IMR-90 (cell line): Measurements from ENCODE around the gene PAWR. TPM values are rescaled to one million over a fixed set of nuclear protein-coding genes. Genes with fewer than 3 reads are reported as not detected.

ENCODE experiments used
- ATAC-seq: fragments of 200-7000 bp; cut with Tn5 transposase; 2 replicates; pipeline ENCODE4 v1.9.1; 2020; ENCODE audit warnings: low read depth, mild to moderate bottlenecking, moderate library complexity
- BruUV-seq: library from RNA; stranded (reverse); fragments of 400-500 nt; replicated peaks from 2 replicates; lab custom pipeline; 2021; lab: Mats Ljungman, UMichigan
- CTCF ChIA-PET: fragments of 300-600 bp; formaldehyde crosslinking; extraction: SDS; loops from one replicate; lab custom pipeline; 2021; ENCODE audit warnings: antibody characterized with exemption; lab: Yijun Ruan, JAX
- POLR2A ChIA-PET: fragments of 300-600 bp; sonication (Branson Sonifier 250); formaldehyde crosslinking; loops from one replicate; lab custom pipeline; 2022; ENCODE audit warnings: antibody characterized with exemption; ENCODE audit not compliant: unreplicated experiment; lab: Charles Lee
- DNase-seq: peaks from one replicate; pipeline ENCODE4 v3.0.0; 2013
- H2AFZ ChIP-seq: replicated peaks from 2 replicates; pipeline ENCODE3; 2013; ENCODE audit warnings: low read length, mild to moderate bottlenecking; ENCODE audit not compliant: poor library complexity
- H2AK5ac ChIP-seq: 2 replicates; pipeline ENCODE4 v1.6.1; 2013; ENCODE audit warnings: low read depth, low read length, inconsistent platforms
- H2AK9ac ChIP-seq: replicated peaks from 2 replicates; pipeline ENCODE3; 2013; ENCODE audit warnings: mild to moderate bottlenecking, low read depth, low read length, moderate library complexity; ENCODE audit not compliant: poor library complexity
- H2BK120ac ChIP-seq: 2 replicates; pipeline ENCODE4 v1.6.1; 2013; ENCODE audit warnings: low read depth, low read length, inconsistent platforms
- H2BK15ac ChIP-seq: 3 replicates; pipeline ENCODE4 v1.6.1; 2013; ENCODE audit warnings: low read depth, low read length, inconsistent platforms
- H2BK20ac ChIP-seq: 2 replicates; pipeline ENCODE4 v1.6.1; 2013; ENCODE audit warnings: low read depth, mild to moderate bottlenecking, inconsistent platforms, low read length, moderate library complexity
- H2BK5ac ChIP-seq: 2 replicates; pipeline ENCODE4 v1.6.1; 2013; ENCODE audit warnings: mild to moderate bottlenecking, low read depth, low read length, inconsistent platforms; ENCODE audit not compliant: poor library complexity, severe bottlenecking
- H3K14ac ChIP-seq: replicated peaks from 2 replicates; pipeline ENCODE4 v1.6.1; 2013; ENCODE audit warnings: low read depth, low read length, inconsistent platforms
- H3K18ac ChIP-seq: 2 replicates; pipeline ENCODE4 v1.6.1; 2013; ENCODE audit warnings: low read depth, low read length, control low read depth
- H3K23ac ChIP-seq: 2 replicates; pipeline ENCODE4 v1.6.1; 2013; ENCODE audit warnings: low read depth, low read length, inconsistent platforms
- H3K27ac ChIP-seq: 2 replicates; pipeline ENCODE4 v1.5.1; 2013; ENCODE audit warnings: mild to moderate bottlenecking, control low read depth, low read length; ENCODE audit not compliant: insufficient read depth
- H3K27me3 ChIP-seq: 2 replicates; pipeline ENCODE4 v1.6.1; 2013; ENCODE audit warnings: low read length; ENCODE audit not compliant: control insufficient read depth, insufficient read depth
- H3K36me3 ChIP-seq: 2 replicates; pipeline ENCODE4 v1.6.1; 2013; ENCODE audit warnings: low read length, mixed read lengths; ENCODE audit not compliant: control insufficient read depth, insufficient read depth
- H3K4ac ChIP-seq: 2 replicates; pipeline ENCODE4 v1.6.1; 2013; ENCODE audit warnings: low read depth, low read length, inconsistent platforms
- H3K4me1 ChIP-seq: 2 replicates; pipeline ENCODE4 v1.6.1; 2013; ENCODE audit warnings: low read length, mixed read lengths; ENCODE audit not compliant: control insufficient read depth, insufficient read depth
- H3K4me2 ChIP-seq: 2 replicates; pipeline ENCODE4 v1.6.1; 2013; ENCODE audit warnings: low read depth, mild to moderate bottlenecking, control low read depth, low read length, moderate library complexity
- H3K4me3 ChIP-seq: 2 replicates; pipeline ENCODE4 v1.5.1; 2013; ENCODE audit warnings: low read depth, mild to moderate bottlenecking, control low read depth, low read length, moderate library complexity; ENCODE audit not compliant: insufficient read depth
- H3K56ac ChIP-seq: 2 replicates; pipeline ENCODE4 v1.6.1; 2013; ENCODE audit warnings: low read length, inconsistent platforms; ENCODE audit not compliant: insufficient read depth; ENCODE audit errors: extremely low read depth
- H3K79me1 ChIP-seq, 2 experiments: 2 replicates each; pipeline ENCODE4 v1.6.1; 2013; ENCODE audit warnings: low read length in 2 of 2, inconsistent platforms in 1 of 2, low read depth in 1 of 2
- H3K9ac ChIP-seq: 2 replicates; pipeline ENCODE4 v1.6.1; 2013; ENCODE audit warnings: low read depth, low read length, control low read depth
- H3K9me1 ChIP-seq: 2 replicates; pipeline ENCODE4 v1.6.1; 2013; ENCODE audit warnings: low read length, inconsistent platforms; ENCODE audit not compliant: insufficient read depth
- H3K9me3 ChIP-seq: 2 replicates; pipeline ENCODE4 v1.6.1; 2013; ENCODE audit warnings: low read length; ENCODE audit not compliant: control insufficient read depth, insufficient read depth
- H4K20me1 ChIP-seq: 2 replicates; pipeline ENCODE4 v1.6.1; 2013; ENCODE audit warnings: low read length, inconsistent platforms; ENCODE audit not compliant: insufficient read depth
- H4K5ac ChIP-seq: 2 replicates; pipeline ENCODE4 v1.6.1; 2013; ENCODE audit warnings: mild to moderate bottlenecking, low read depth, low read length, control low read depth
- H4K8ac ChIP-seq, 2 experiments: 2 replicates each; pipeline ENCODE4 v1.6.1; 2013; ENCODE audit warnings: low read depth in 2 of 2, low read length in 2 of 2, control low read depth in 1 of 2, inconsistent platforms in 1 of 2
- H4K91ac ChIP-seq: 2 replicates; pipeline ENCODE4 v1.6.1; 2013; ENCODE audit warnings: low read depth, low read length, inconsistent platforms; ENCODE audit not compliant: insufficient read depth
- CEBPB ChIP-seq: IDR thresholded peaks from 2 replicates; pipeline ENCODE4 v1.6.1; 2012; ENCODE audit warnings: low read depth, low read length, improper control_type of control experiment
- CHD1 ChIP-seq: IDR thresholded peaks from 2 replicates; pipeline ENCODE4 v1.6.1; 2012; ENCODE audit warnings: low read depth, low read length, improper control_type of control experiment
- FOS ChIP-seq: fragments of 150-350 bp; IDR thresholded peaks from 2 replicates; pipeline ENCODE4 v1.6.1; 2016; ENCODE audit warnings: low read depth, low read length
- WGBS, 2 experiments: methylation state at CpG; one replicate each; pipeline versions ENCODE4 v1.1.5 to v1.1.7; 2013; ENCODE audit warnings: missing lambda C conversion rate in 2 of 2; ENCODE audit not compliant: insufficient read length in 1 of 2; ENCODE audit errors: extremely low coverage in 2 of 2; 5-methylcytosine and 5-hydroxymethylcytosine counted together
- dilution Hi-C: fragments of 300-500 bp; cut with HindIII; formaldehyde crosslinking; loops from one replicate; pipeline ENCODE4 v1.14.3; 2018; ENCODE audit warnings: low sequenced_read_pairs; ENCODE audit not compliant: unreplicated experiment
- in situ Hi-C: fragments of 300-500 bp; cut with MboI; formaldehyde crosslinking; loops from 3 replicates; pipeline ENCODE4 v1.14.3; 2019; ENCODE audit warnings: low sequenced_read_pairs, inconsistent platforms, mixed read lengths
- intact Hi-C: fragments of 100-400 bp; cut with micrococcal nuclease; formaldehyde crosslinking; loops from 2 replicates; pipeline ENCODE4 v1.10.0; 2022
- polyA plus RNA-seq, 3 experiments: library from polyadenylated mRNA; depleted of rRNA; stranded (reverse); fragments of >200 nt; gene quantifications; 2 replicates each; pipeline ENCODE4 v1.2.3, GENCODE V29; 2012; ENCODE audit warnings: low replicate concordance in 1 of 3
- total RNA-seq: library from RNA; depleted of rRNA; stranded (reverse); fragments of >200 nt; gene quantifications from 2 replicates; pipeline ENCODE4 v1.2.3, GENCODE V29; 2012

The PAWR gene
- total and polyA plus RNA-seq, 2 of the 4 experiments (the other 2 are of a cell fraction): 13.2 to 13.6 TPM

GRCh38 chr12:79725987-79726386 is 35.2 kb upstream of the PAWR start:
- H3K4me1 ChIP-seq: no peaks in the 10 kb centered on the region; the same call in 1 of the 2 replicates
- no peak overlapping the region for H2AFZ ChIP-seq
- ChIA-PET POLR2A (no interaction called here), CTCF (interaction anchor here (1.2 kb wide), 1 partner anchor 12 kb away, joined by 5 read pairs; no protein-coding TSS in a partner anchor)
- BruUV-seq: no TSS peak
- no peak overlapping the region for H2BK20ac ChIP-seq
- H4K5ac ChIP-seq: no peak overlapping the region
- intact Hi-C loops (no loop called here), in situ Hi-C loops (no loop called here), dilution Hi-C loops (no loop called here)
- H3K27me3 ChIP-seq: no peaks in the 10 kb centered on the region
- peak; percentile 47; the same call in 1 of the 2 replicates for TF ChIP-seq CEBPB
- TF ChIP-seq CHD1: no peak
- TF ChIP-seq FOS: peak; percentile 52
- H3K4me3 ChIP-seq: no peak overlapping the region
- H3K27ac ChIP-seq: no peak overlapping the region
- H4K8ac ChIP-seq: no peak overlapping the region
- WGBS, 2 experiments: no CpG with 5 or more reads among the region's 1 CpG
- H4K91ac ChIP-seq: no peak overlapping the region
- no peak overlapping the region for H2BK15ac ChIP-seq
- H3K4ac ChIP-seq: no peak overlapping the region
- no peak overlapping the region for H2BK5ac ChIP-seq
- no peak overlapping the region for H3K9ac ChIP-seq
- no peaks in the 10 kb centered on the region for H3K79me1 ChIP-seq
- no peak overlapping the region for H3K56ac ChIP-seq
- H3K9me1 ChIP-seq: 0 out of 2 replicates have a peak, but pooled peaks cover 3% of the 10 kb centered on the region
- no peak overlapping the region for H2AK9ac ChIP-seq
- ATAC-seq (peak; percentile 53), DNase-seq (peak; percentile 84)
- no peak overlapping the region for H3K4me2 ChIP-seq
- no peaks in the 10 kb centered on the region for H4K20me1 ChIP-seq
- no peaks in the 10 kb centered on the region; the same call in 1 of the 2 replicates for H3K9me3 ChIP-seq
- no peak overlapping the region for H2BK120ac ChIP-seq
- H3K36me3 ChIP-seq: no peaks in the 10 kb centered on the region
- H2AK5ac ChIP-seq: no peak overlapping the region
- no peak overlapping the region for H3K23ac ChIP-seq
- no peak overlapping the region for H3K14ac ChIP-seq
- H3K18ac ChIP-seq: no peak overlapping the region
